OCI-LY1 (cell line): ENCODE results near the gene MYD88.

Source experiments
- H2AFZ ChIP-seq: fragments of 200-600 bp; sonication (generic), shearing (Covaris generic); 2 replicates; pipeline ENCODE4 v1.6.0; 2014; ENCODE audit warnings: antibody characterized with exemption, mild to moderate bottlenecking, low read length
- H3F3A ChIP-seq: fragments of 200-600 bp; sonication (generic), shearing (Covaris generic); 2 replicates; pipeline ENCODE4 v1.6.0; 2014; ENCODE audit warnings: mild to moderate bottlenecking, antibody characterized with exemption, low read length, moderate library complexity; ENCODE audit not compliant: insufficient read depth
- H3K27ac ChIP-seq: fragments of 200-600 bp; sonication (generic); 2 replicates; pipeline ENCODE4 v1.5.1; 2014; ENCODE audit warnings: low read length, mixed run types, mild to moderate bottlenecking, low read depth; ENCODE audit not compliant: poor library complexity, severe bottlenecking
- H3K27me3 ChIP-seq: fragments of 200-600 bp; sonication (generic); 2 replicates; pipeline ENCODE4 v1.6.0; 2014; ENCODE audit warnings: antibody characterized with exemption, mild to moderate bottlenecking, low read length, moderate library complexity; ENCODE audit not compliant: insufficient read depth
- H3K36me3 ChIP-seq: fragments of 200-600 bp; sonication (generic); 2 replicates; pipeline ENCODE4 v1.6.1; 2014; ENCODE audit warnings: mild to moderate bottlenecking, antibody characterized with exemption, low read length, moderate library complexity, mixed read lengths; ENCODE audit not compliant: insufficient read depth
- H3K4me1 ChIP-seq: fragments of 200-600 bp; sonication (generic); 2 replicates; pipeline ENCODE4 v1.5.1; 2014; ENCODE audit warnings: mild to moderate bottlenecking, low read length, moderate library complexity; ENCODE audit not compliant: insufficient read depth, severe bottlenecking
- H3K4me2 ChIP-seq: fragments of 200-600 bp; sonication (generic), shearing (Covaris generic); 2 replicates; pipeline ENCODE4 v1.6.1; 2014; ENCODE audit warnings: low read length
- H3K4me3 ChIP-seq: fragments of 200-600 bp; sonication (generic); 2 replicates; pipeline ENCODE4 v1.5.1; 2014; ENCODE audit warnings: low read length, low read depth, mild to moderate bottlenecking, mixed read lengths; ENCODE audit not compliant: poor library complexity, severe bottlenecking
- H3K79me2 ChIP-seq: fragments of 200-600 bp; shearing (Covaris generic); 2 replicates; pipeline ENCODE4 v1.6.1; 2016; ENCODE audit warnings: mixed run types, low read length, mixed read lengths; ENCODE audit not compliant: insufficient read depth
- H3K9ac ChIP-seq: fragments of 200-600 bp; sonication (generic), shearing (Covaris generic); 2 replicates; pipeline ENCODE4 v1.6.1; 2014; ENCODE audit warnings: mild to moderate bottlenecking, low read length, mixed read lengths
- H3K9me2 ChIP-seq: fragments of 200-600 bp; sonication (generic), shearing (Covaris generic); 2 replicates; pipeline ENCODE4 v1.6.1; 2014; ENCODE audit warnings: low read depth, mild to moderate bottlenecking, low read length, mixed read lengths
- H3K9me3 ChIP-seq: fragments of 200-600 bp; shearing (Covaris generic); 2 replicates; pipeline ENCODE4 v1.6.1; 2014; ENCODE audit warnings: low read length, mixed read lengths
- H4K20me1 ChIP-seq: fragments of 200-600 bp; sonication (generic), shearing (Covaris generic); 2 replicates; pipeline ENCODE4 v1.6.0; 2016; ENCODE audit warnings: mild to moderate bottlenecking, low read length; ENCODE audit not compliant: insufficient read depth
- EZH2 ChIP-seq: fragments of 200-600 bp; sonication (generic), shearing (Covaris generic); IDR thresholded peaks from 2 replicates; pipeline ENCODE4 v1.8.0; 2017; ENCODE audit warnings: borderline replicate concordance, mixed run types, mild to moderate bottlenecking, antibody characterized with exemption, low read length, moderate library complexity, mixed read lengths
- TF ChIP-seq, protein P1 (sequence below): fragments of 200-600 bp; sonication (generic), shearing (Covaris generic); IDR thresholded peaks from 2 replicates; pipeline ENCODE4 v1.5.1; 2017; ENCODE audit warnings: mild to moderate bottlenecking, antibody characterized with exemption, low read length, moderate library complexity, mixed read lengths

Gene MYD88

DNA sequence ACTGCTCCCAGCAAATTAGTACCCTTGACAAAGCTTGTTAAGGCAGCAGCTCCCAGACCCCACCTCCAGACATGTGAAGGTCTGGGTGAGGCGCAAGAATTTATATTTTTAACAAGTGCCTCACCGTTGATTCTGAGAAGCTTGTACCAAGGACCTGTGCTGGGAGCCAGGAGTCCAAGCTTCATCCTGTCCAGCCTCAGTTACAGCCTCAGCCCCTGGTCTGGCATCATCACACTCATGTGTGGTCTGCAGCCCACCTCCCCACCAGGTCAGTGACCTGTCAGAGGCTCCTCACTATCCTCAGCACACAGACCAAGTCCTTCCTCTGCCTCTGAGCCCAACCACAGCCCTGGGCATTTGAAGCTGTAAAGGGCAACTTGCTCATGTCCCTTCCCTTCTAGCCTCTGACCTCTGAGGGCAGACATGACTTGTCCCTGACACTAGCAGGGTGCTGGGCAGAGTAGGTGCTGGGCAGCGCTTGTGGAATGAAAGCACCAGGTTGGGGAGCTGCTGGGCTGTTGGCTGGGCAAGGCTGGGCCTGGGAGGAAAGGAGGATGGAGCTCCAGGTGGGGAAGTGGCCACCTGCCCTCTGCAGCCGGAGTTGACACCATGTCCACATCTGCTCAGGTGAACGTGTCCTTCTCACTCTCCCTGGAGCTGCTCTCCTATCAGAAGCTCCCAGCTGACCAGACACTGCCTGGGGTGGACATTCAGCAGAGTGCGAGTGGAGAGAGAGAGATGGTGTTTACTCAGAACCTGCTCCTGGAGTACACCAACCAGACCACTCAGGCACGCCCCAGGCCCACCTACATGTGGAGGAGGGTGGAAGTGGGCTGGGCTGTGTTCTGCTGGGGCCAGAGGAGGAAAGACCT lies 18.4 kb upstream of the MYD88 start:
- Histone ChIP-seq H3K9me3 (no peaks in the 10 kb centered on the region), H3K36me3 (peaks cover 29% of the 10 kb centered on the region), H3F3A (no peaks in the 10 kb centered on the region), H3K4me2 (no peak overlapping the region), H3K27ac (no peak overlapping the region), H3K27me3 (no peaks in the 10 kb centered on the region), H4K20me1 (no peaks in the 10 kb centered on the region), H2AFZ (no peak overlapping the region), H3K9ac (no peak overlapping the region), H3K79me2 (no peaks in the 10 kb centered on the region), H3K4me3 (no peak overlapping the region), H3K9me2 (no peaks in the 10 kb centered on the region), H3K4me1 (no peaks in the 10 kb centered on the region)
- TF ChIP-seq, protein P1, sequence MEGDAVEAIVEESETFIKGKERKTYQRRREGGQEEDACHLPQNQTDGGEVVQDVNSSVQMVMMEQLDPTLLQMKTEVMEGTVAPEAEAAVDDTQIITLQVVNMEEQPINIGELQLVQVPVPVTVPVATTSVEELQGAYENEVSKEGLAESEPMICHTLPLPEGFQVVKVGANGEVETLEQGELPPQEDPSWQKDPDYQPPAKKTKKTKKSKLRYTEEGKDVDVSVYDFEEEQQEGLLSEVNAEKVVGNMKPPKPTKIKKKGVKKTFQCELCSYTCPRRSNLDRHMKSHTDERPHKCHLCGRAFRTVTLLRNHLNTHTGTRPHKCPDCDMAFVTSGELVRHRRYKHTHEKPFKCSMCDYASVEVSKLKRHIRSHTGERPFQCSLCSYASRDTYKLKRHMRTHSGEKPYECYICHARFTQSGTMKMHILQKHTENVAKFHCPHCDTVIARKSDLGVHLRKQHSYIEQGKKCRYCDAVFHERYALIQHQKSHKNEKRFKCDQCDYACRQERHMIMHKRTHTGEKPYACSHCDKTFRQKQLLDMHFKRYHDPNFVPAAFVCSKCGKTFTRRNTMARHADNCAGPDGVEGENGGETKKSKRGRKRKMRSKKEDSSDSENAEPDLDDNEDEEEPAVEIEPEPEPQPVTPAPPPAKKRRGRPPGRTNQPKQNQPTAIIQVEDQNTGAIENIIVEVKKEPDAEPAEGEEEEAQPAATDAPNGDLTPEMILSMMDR, result no peak
- TF ChIP-seq EZH2, result no peak

DNA sequence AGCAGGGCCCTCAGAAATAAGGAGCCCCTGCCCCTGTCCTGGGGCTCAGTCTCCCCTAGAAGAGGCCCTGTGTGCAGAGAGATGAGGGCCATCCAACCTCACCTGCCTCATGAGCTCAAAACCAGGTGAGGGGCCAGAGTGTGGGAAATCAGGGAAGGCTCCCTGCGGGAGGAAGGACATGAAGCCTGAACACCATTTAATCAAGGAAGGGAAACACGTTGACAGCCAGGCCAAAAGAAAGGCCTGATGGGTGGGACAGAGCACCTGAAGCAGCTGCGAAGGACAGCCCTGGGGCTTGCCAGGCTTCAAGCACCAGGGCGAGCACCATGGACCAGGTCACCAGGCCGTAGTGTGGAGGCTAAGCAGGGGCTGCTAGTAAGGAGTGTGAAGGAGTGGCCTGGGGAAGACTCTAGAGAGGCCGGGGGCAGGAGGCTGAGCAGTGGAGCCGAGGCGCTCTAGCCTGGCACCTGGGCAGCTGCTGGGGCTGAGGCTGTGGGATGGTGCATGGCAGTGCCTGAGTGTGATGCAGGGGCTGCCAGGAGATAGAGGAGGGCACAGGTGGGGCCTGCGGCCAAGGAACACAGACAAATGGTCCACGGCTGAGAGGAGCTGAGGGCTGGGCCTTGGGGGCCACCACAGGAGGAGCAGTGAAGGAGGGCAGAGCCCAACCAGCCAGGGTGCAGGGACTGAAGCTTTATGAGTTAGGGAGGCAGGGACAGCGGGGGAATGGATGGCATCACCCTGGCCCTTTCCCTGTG lies 17.6 kb upstream of the MYD88 start:
- Histone ChIP-seq H3K4me3 (no peak overlapping the region), H3K9ac (no peak overlapping the region), H3K79me2 (no peaks in the 10 kb centered on the region), H3K36me3 (peaks cover 37% of the 10 kb centered on the region), H4K20me1 (no peaks in the 10 kb centered on the region), H3K27ac (no peak overlapping the region), H3K9me2 (no peaks in the 10 kb centered on the region), H3F3A (no peaks in the 10 kb centered on the region), H3K9me3 (no peaks in the 10 kb centered on the region), H3K4me1 (no peaks in the 10 kb centered on the region), H2AFZ (no peak overlapping the region), H3K27me3 (no peaks in the 10 kb centered on the region), H3K4me2 (no peak overlapping the region)
- TF ChIP-seq, protein P1, result no peak
- no peak for TF ChIP-seq EZH2

DNA sequence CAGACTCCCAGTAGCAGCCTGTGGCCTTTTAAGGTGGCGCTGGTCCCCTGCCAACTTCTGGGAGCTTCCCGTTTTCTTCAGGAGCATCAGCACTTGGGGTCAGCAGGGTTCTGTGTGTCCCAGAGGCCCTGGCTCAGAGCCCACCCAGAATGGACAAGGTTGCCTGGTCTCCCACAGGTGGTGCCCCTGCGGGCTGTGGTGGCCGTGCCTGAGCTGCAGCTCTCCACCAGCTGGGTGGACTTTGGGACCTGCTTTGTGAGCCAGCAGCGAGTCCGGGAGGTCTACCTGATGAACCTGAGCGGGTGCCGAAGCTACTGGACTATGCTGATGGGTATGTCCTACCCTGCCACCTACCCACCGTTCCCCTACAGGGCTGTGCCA lies 17.0 kb upstream of the MYD88 start:
- Histone ChIP-seq H3K9ac (no peak overlapping the region), H4K20me1 (no peaks in the 10 kb centered on the region), H3K9me3 (no peaks in the 10 kb centered on the region), H3K27ac (no peak overlapping the region), H3K27me3 (no peaks in the 10 kb centered on the region), H3K4me3 (no peak overlapping the region), H3K4me2 (no peak overlapping the region), H3K9me2 (no peaks in the 10 kb centered on the region), H3K79me2 (no peaks in the 10 kb centered on the region), H3F3A (no peaks in the 10 kb centered on the region), H2AFZ (no peak overlapping the region), H3K4me1 (no peaks in the 10 kb centered on the region), H3K36me3 (peaks cover 42% of the 10 kb centered on the region)
- TF ChIP-seq EZH2, result no peak
- TF ChIP-seq, protein P1, result no peak
